NCI-H2029 treated with DMSO at 0.1 percent for 48 hours (cell line): ENCODE data around the gene REX1BD.
"Not testable (repeated sequence)": the region's sequence is repeated elsewhere in the genome, so short reads cannot be mapped to it uniquely, and the experiment has no call there.

Source experiments
- DNase-seq: peaks from one replicate; lab custom pipeline; 2025; lab: John Stamatoyannopoulos, UW

The REX1BD gene

DNA sequence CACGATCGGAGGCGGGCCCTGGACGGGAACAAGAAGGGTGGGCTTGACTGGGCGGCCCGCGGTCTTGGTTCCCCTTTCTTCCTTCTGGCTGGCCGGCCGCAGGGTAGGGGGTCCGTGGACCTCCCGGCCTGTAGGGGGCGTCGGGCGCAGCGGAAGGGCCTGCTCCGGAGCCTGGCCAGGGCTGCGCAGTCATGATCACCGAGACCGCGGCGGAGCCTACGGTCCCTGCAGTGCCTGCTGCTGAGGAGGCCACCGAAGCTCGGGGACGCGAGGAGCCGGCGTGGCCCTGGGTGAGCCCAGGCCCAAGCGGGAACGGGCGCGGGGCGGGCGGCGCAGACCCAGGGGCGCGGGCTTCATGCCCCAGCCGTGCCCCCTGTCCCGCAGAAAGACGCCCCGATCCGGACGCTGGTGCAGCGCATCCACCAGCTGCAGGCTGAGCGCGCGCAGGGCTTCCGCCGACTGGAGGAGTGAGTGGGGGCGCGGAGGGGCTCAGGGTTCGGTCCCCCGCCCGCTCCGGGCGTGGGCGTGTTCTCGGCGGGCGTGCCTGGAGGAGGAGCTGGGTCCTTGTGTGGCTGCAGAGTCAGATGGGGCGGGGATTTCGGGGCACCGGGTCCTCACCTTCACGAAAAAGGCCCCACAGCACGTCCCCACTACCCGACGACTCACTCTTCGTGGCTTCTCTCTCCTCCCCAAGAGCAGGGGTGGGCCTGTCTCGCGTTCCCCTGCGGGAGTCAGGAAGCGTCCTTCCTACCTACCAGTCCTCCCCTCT is at the start of gene REX1BD:
Gene REX1BD (plus strand): TSS at position 188 of the 769 bp plus-strand sequence. CDS start 4 bp downstream, at position 192.
- peak; percentile 69 for DNase-seq

- DNase-seq: no peak
Measured at GRCh38 chr19:18539372-18539771, 49.2 kb upstream of the REX1BD start.

- not testable (repeated sequence) for DNase-seq
Measured at GRCh38 chr19:18540200-18540599, 48.4 kb upstream of the REX1BD start.

GRCh38 chr19:18541258-18541991 is 47.2 kb upstream of the REX1BD start:
- no peak for DNase-seq

- no peak for DNase-seq
Measured at GRCh38 chr19:18541992-18542940, 46.3 kb upstream of the REX1BD start.

- DNase-seq: peak; percentile 57
Measured at GRCh38 chr19:18542941-18543813, 45.4 kb upstream of the REX1BD start, which contains the start of gene FKBP8. TSS of gene FKBP8 (minus strand) at chr19:18543573. CDS start at chr19:18541970, 1,603 bp downstream.

GRCh38 chr19:18543814-18544475 is 44.7 kb upstream of the REX1BD start:
- DNase-seq: peak; percentile 15

DNA sequence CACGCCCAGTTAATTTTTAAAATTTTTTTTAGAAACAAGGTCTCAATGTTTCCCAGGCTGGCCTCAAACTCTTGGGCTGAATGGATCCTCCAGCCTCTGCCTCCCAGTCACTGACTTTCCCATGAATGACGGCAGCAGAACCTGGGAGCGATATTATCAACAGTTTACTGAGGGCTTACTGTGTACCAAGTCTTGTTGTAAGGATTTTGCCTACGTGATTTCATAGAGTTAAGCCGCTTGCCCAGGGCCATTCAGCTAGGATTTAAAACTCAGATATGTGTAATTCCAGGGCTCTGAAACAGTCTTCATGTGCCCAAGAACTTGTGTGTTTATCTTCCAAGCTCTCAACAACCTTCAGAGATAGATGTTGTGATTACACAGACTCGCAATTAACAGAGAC is 37.0 kb upstream of the REX1BD start:
- no peak for DNase-seq

GRCh38 chr19:18557411-18558201 is 31.0 kb upstream of the REX1BD start, which contains the start of gene KXD1:
TSS of gene KXD1 (plus strand) at chr19:18557870. CDS start at chr19:18562057, 4,187 bp downstream.
- peak; percentile 92 for DNase-seq

GRCh38 chr19:18558202-18558555 is 30.4 kb upstream of the REX1BD start:
- no peak for DNase-seq

- no peak for DNase-seq
Measured at GRCh38 chr19:18558604-18559003, 30.0 kb upstream of the REX1BD start.

- DNase-seq: no peak
Measured at GRCh38 chr19:18559685-18560084, 28.9 kb upstream of the REX1BD start.

DNA sequence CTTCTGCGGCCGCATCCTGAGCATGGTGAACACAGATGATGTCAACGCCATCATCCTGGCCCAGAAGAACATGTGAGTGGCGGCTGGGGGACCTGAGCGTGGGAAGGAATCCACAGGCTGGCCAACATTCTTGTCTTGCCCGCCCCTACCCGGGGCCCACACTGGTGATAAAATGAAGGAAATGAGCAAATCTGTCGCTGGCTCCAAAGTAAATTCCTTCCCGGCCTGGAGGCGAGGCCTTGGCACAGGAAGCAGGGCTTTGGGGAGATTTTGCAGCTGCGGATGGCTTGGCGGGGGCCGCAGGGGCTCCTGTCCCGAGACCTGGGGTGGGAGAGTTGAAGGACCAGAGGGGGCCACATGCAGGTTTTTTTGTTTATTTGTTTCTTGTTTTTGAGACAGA is 26.5 kb upstream of the REX1BD start:
- no peak for DNase-seq

GRCh38 chr19:18566953-18567352 is 21.6 kb upstream of the REX1BD start:
- no peak for DNase-seq

GRCh38 chr19:18568367-18568766 is 20.2 kb upstream of the REX1BD start:
- no peak for DNase-seq

GRCh38 chr19:18571564-18572344 is 16.8 kb upstream of the REX1BD start, which contains the start of gene UBA52:
TSS of gene UBA52 (plus strand) at chr19:18571857. CDS start at chr19:18573301, 1,444 bp downstream.
- DNase-seq: peak; percentile 89

DNA sequence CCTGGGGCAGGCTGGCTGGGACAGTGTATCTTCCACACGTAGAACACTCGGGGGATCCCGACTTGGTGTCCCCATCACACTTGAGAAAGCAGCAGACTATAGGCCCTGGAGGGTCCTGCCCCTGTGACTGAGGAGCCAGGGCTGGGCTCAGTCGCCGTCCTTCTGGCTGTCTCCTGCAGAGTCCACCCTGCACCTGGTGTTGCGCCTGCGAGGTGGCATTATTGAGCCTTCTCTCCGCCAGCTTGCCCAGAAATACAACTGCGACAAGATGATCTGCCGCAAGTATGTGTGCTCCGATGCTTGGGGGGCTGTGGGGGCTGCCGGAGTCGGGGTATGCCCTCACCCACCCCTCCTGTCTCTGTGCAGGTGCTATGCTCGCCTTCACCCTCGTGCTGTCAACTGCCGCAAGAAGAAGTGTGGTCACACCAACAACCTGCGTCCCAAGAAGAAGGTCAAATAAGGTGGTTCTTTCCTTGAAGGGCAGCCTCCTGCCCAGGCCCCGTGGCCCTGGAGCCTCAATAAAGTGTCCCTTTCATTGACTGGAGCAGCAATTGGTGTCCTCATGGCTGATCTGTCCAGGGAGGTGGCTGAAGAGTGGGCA is 13.8 kb upstream of the REX1BD start:
- no peak for DNase-seq

- no peak for DNase-seq
Measured at GRCh38 chr19:18576383-18576782, 12.2 kb upstream of the REX1BD start.
